K562 (cell line): ENCODE measurements around the gene PTGIS.

Experiments
- CBX8 ChIP-seq: fragments of 200-600 bp; sonication (generic); IDR thresholded peaks from 2 replicates; pipeline ENCODE4 v1.6.1; 2012; ENCODE audit warnings: borderline replicate concordance, mixed run types, low read depth, mild to moderate bottlenecking, moderate library complexity, mixed read lengths, low read length, control low read depth, inconsistent platforms; ENCODE audit not compliant: poor library complexity, severe bottlenecking; ENCODE audit errors: extremely low read depth
- ELF2 ChIP-seq: fragments of 250-450 bp; sonication (Bioruptor Pico); IDR thresholded peaks from 2 replicates; pipeline ENCODE4 v1.5.0; 2021; ENCODE audit warnings: mild to moderate bottlenecking
- THRAP3 ChIP-seq: fragments of 450-650 bp; IDR thresholded peaks from 2 replicates; pipeline ENCODE4 v1.6.1; 2016; ENCODE audit warnings: mild to moderate bottlenecking, inconsistent platforms, borderline replicate concordance
- ZNF717 ChIP-seq: fragments of 250-450 bp; sonication (Bioruptor Pico); IDR thresholded peaks from 2 replicates; pipeline ENCODE4 v1.5.0; 2021
- TF ChIP-seq, protein P1 (sequence below): sonication (generic); formaldehyde crosslinking; IDR thresholded peaks from 2 replicates; pipeline ENCODE4 v1.8.1; 2023; ENCODE audit warnings: mild to moderate bottlenecking, missing genetic modification reagents

- TF ChIP-seq ELF2 (CRISPR knock-in tag) (no peak), CBX8 (no peak), ZNF717 (CRISPR knock-in tag) (no peak), THRAP3 (no peak)
- TF ChIP-seq, protein P1, sequence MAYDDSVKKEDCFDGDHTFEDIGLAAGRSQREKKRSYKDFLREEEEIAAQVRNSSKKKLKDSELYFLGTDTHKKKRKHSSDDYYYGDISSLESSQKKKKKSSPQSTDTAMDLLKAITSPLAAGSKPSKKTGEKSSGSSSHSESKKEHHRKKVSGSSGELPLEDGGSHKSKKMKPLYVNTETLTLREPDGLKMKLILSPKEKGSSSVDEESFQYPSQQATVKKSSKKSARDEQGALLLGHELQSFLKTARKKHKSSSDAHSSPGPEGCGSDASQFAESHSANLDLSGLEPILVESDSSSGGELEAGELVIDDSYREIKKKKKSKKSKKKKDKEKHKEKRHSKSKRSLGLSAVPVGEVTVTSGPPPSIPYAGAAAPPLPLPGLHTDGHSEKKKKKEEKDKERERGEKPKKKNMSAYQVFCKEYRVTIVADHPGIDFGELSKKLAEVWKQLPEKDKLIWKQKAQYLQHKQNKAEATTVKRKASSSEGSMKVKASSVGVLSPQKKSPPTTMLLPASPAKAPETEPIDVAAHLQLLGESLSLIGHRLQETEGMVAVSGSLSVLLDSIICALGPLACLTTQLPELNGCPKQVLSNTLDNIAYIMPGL (CRISPR knock-in tag): no peak
Measured at GRCh38 chr20:49612127-49612738, 44.3 kb upstream of the PTGIS start.
